SHP77 treated with DMSO at 0.1 percent for 48 hours (cell line): ENCODE results near the gene DDR2.
"Not testable (repeated sequence)": the region's sequence is repeated elsewhere in the genome, so short reads cannot be mapped to it uniquely, and the experiment has no call there.

ENCODE experiments used
- DNase-seq: peaks from one replicate; lab custom pipeline; 2025; lab: John Stamatoyannopoulos, UW

DDR2 gene

GRCh38 chr1:162725301-162725837 is 93.1 kb downstream of the DDR2 start:
- no peak for DNase-seq

- no peak for DNase-seq
Observed at GRCh38 chr1:162726555-162726954, 94.3 kb downstream of the DDR2 start.

- not testable (repeated sequence) for DNase-seq
Observed at GRCh38 chr1:162727493-162727892, 95.2 kb downstream of the DDR2 start.

GRCh38 chr1:162728573-162728972 is 96.3 kb downstream of the DDR2 start:
- no peak for DNase-seq

GRCh38 chr1:162729195-162729774 is 97.0 kb downstream of the DDR2 start:
- DNase-seq = not testable (repeated sequence)

GRCh38 chr1:162732094-162732493 is 99.8 kb downstream of the DDR2 start:
- DNase-seq = no peak

- DNase-seq = no peak
Observed at GRCh38 chr1:162732566-162733335, 100.5 kb downstream of the DDR2 start.

- DNase-seq = no peak
Observed at GRCh38 chr1:162733336-162733590, 101.0 kb downstream of the DDR2 start.

- no peak for DNase-seq
Observed at GRCh38 chr1:162734047-162734446, 101.8 kb downstream of the DDR2 start.

- DNase-seq = no peak
Observed at GRCh38 chr1:162736184-162736583, 103.9 kb downstream of the DDR2 start.

- DNase-seq = no peak
Observed at GRCh38 chr1:162736633-162737067, 104.4 kb downstream of the DDR2 start.

- DNase-seq = no peak
Observed at GRCh38 chr1:162740755-162741154, 108.5 kb downstream of the DDR2 start.

GRCh38 chr1:162741574-162741973 is 109.3 kb downstream of the DDR2 start:
- no peak for DNase-seq

GRCh38 chr1:162746264-162746942 is 114.1 kb downstream of the DDR2 start:
- not testable (repeated sequence) for DNase-seq

- DNase-seq = no peak
Observed at GRCh38 chr1:162753001-162753658, 120.9 kb downstream of the DDR2 start.

GRCh38 chr1:162753998-162754585 is 121.8 kb downstream of the DDR2 start:
- no peak for DNase-seq

GRCh38 chr1:162755306-162755705 is 123.0 kb downstream of the DDR2 start:
- no peak for DNase-seq

GRCh38 chr1:162756523-162756922 is 124.3 kb downstream of the DDR2 start:
- DNase-seq = no peak

- DNase-seq = no peak
Observed at GRCh38 chr1:162757476-162757875, 125.2 kb downstream of the DDR2 start.

GRCh38 chr1:162765788-162766187 is 133.5 kb downstream of the DDR2 start:
- no peak for DNase-seq

- DNase-seq = no peak
Observed at GRCh38 chr1:162772571-162773154, 140.4 kb downstream of the DDR2 start.

GRCh38 chr1:162774007-162774406 is 141.7 kb downstream of the DDR2 start:
- no peak for DNase-seq
